GM04504 (cell line): ENCODE data around the gene GPX3.

Source experiments
- DNase-seq: peaks from one replicate; pipeline ENCODE4 v3.0.0-alpha.2; 2012; ENCODE audit warnings: low read depth

GPX3 gene

DNA sequence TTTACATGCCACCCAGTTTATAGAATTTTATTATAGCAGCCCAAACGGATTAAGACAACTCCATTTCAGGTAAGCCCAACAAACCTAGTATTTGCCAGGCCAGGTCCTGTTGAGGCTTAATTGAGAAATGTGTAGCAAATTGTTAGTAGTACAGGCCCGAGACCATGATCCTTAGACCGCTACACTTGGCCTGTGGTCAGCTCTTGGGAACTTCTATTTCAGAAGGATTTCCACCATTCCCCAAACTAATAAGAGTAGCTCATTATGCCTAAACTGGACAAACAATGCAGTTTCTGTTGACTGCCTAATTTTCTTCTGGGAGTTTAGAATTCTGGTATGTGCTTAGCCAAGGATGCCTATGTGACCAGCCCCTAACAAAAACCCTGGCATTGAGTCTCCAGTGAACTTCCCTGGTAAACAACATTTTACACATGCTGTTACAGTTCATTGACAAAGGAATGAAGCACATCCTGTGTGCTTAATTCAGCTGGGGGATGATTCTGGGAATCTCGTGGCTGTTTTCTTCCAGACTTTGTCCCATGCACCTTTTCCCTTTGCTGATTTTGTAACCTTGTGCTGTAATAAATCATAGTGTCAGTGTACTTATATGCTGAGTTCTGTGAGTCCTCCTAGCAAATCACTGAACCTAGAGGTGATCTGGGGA is 5.6 kb upstream of the GPX3 start:
- no peak for DNase-seq

GRCh38 chr5:151015974-151016587 is 4.3 kb upstream of the GPX3 start:
- no peak for DNase-seq

DNA sequence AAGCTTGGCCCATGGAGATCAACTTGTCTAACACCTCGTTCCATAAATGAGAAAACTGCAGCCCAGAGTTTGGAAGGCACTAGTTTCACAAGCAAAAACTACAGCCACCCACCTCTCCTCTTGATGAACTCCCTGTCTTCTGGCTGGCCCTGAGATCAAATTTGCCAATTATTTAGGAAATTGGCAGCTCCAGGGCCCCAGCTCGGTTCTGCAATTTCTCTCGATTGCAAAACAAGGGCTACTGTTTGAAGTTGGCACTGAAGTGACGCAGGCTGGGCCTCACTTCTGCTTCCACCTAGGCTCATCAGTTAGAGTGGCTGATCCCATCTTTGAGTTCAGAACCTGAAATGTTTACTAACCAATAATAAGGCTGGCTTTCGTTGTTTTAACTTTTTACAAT is 3.7 kb upstream of the GPX3 start:
- DNase-seq: no peak

DNA sequence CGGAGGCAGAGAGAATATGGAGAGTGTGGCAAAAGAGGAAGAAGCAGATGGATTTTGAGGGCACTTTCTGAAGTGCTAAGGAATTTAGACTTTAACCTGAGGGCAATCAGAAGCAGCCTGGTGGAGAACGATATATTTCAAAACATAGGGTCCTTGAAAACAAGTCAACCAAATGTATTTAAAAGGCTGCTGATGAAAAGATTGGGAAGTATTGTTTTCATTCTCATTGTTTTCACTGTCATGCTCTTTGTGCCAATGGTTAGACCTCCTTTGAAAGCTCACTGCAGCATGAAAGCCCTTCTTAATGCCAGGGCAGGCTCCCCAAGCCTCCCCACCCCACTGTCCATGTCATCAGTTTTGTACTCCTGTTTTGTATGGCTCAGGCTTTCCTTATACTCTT is 2.5 kb upstream of the GPX3 start:
- DNase-seq: no peak

DNA sequence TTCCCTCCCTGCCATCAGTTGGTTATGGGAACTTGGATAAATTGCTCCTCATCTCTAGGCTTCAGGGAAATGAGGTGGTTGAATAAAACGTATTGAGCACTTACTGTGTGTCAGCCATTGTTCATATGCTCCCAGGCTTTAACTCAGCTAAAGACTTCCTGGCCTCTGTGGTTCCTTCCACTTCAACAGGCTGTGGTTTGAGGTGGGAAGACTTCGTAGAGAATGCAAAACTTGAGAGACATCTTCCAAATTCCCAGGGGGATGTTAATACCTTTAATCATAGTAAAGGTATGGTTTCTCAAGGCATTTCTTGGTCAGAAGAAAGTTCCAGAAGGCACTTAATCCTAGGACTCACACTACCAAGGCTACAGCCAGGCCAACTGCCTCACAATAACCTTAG is 1.5 kb upstream of the GPX3 start:
- no peak for DNase-seq

GRCh38 chr5:151019331-151019730 is 1.1 kb upstream of the GPX3 start:
- DNase-seq: no peak

- no peak for DNase-seq
Measured at GRCh38 chr5:151021746-151022145, 1.4 kb downstream of the GPX3 start.

- DNase-seq: no peak
Measured at GRCh38 chr5:151022511-151023018, 2.2 kb downstream of the GPX3 start.

GRCh38 chr5:151023047-151023615 is 2.7 kb downstream of the GPX3 start:
- no peak for DNase-seq

GRCh38 chr5:151023651-151024050 is 3.3 kb downstream of the GPX3 start:
- DNase-seq: no peak

DNA sequence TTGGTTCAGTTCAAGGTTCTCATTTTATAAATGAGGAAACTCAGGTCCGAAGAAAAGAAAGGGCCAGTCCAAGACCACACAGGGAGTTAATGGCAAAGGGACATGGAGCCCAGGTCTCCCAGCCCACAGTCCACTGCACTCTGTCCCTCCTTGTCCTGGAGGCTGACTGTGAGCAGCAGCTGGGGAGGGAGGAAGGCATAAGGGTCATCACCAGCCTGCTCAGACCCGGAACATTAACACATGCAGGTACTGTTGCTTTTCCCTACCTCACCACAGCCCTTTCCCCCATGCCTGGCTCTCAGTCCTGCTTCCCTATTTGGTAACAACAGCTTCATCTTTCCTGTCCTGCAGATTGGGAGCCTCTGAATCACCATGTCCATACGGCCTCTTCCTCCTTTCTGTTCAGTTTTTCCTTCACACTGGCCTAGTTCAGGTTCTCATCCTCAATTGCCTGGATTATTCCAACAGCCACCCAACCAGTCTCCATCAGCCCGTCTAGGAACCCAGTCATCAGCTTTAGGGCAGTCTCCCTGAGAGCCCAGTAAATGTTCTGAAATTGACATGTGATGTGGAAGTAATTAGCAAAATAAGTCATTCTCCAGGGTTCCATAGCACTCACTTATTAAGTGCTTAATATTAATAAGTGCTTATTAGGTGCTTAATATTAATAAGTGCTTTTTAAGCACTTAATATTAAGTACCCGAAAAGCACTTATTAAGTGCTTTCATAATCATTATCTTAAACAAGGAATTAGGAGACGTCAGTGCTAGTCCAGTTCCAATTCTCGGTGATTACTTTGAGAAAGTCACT is 4.3 kb downstream of the GPX3 start:
- DNase-seq: no peak

DNA sequence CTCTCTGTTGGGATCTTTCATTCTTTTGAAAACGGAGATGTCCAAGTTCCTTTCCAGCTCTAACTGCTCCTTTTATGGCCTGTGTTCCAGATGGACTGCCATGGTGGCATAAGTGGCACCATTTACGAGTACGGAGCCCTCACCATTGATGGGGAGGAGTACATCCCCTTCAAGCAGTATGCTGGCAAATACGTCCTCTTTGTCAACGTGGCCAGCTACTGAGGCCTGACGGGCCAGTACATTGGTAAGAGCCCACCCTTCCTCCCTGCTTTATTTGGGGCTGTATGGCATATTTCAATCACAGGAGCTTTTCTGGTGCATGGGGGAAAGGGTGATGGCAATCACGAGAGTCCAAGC is 4.8 kb downstream of the GPX3 start:
- DNase-seq: no peak

- DNase-seq: no peak
Measured at GRCh38 chr5:151026088-151026487, 5.7 kb downstream of the GPX3 start.

DNA sequence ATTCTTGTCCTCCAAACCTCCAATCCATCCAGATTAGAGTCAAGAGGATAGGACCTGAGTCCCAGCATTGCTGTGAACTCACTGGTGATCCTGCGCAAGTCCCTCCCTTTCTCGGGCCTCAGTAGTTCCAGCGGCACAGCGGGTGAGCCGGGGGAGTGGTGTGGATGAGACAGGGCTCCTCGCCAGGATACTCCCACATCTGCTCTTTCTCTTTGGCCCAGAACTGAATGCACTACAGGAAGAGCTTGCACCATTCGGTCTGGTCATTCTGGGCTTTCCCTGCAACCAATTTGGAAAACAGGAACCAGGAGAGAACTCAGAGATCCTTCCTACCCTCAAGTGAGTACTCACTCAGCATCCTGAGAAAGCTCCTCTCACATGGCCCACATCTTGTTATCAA is 6.3 kb downstream of the GPX3 start:
- no peak for DNase-seq

DNA sequence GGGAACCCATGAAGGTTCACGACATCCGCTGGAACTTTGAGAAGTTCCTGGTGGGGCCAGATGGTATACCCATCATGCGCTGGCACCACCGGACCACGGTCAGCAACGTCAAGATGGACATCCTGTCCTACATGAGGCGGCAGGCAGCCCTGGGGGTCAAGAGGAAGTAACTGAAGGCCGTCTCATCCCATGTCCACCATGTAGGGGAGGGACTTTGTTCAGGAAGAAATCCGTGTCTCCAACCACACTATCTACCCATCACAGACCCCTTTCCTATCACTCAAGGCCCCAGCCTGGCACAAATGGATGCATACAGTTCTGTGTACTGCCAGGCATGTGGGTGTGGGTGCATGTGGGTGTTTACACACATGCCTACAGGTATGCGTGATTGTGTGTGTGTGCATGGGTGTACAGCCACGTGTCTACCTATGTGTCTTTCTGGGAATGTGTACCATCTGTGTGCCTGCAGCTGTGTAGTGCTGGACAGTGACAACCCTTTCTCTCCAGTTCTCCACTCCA is 7.6 kb downstream of the GPX3 start:
- DNase-seq: no peak

GRCh38 chr5:151028717-151029116 is 8.3 kb downstream of the GPX3 start:
- no peak for DNase-seq

DNA sequence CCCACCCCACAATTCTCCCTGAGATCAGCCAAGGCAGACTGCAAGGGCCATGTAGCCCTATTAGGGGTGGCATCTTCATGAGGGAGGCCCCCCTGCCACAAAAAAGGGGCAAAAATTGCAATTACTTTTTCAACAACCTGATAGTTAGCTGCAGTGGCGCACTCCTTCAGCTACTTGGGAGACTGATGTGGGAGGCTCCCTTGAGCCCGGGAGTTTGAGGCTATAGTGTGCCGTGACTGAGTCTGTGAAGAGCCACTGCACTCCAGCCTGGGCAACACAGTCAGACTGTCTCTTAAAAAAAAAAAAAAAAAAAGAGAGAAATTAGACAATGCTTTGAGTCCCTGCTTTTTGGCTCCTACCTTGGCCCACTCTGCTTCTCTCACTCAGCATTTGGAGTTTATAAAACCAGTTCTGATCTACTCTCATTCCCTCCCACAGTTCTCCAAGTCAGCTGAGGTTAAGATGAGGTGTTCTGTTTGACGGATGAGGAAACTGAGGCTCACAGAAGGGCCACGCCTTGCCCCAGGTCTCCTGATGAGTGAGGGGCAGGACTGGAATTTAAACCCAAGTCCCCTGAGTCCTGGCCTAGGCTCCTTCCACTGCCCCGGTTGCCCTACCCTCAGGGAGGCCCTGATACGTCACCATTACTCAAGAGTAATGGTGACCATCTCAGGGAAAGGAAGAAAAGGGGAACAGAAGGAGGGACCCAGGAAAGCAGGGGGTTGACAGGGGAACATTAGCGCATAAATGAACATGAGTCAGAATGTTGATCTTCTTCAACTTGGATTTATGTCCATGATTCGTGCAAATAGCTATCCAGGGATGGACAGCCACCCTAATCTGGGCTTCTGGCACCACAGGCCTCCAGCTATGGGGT is 9.0 kb downstream of the GPX3 start:
- no peak for DNase-seq

DNA sequence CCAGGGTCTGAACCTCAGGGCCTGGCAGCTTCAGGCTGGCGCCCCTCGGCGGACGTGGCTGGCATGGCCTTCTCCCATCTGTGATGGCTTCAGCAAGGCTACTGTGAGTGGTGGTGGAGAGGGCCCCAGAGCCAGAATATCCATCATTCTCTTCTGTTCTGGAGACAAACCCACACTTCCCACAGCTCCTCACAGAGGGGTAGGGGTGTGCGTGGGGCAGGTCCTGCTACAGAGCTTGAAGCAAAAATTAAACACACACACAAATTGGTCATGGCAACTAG is 9.6 kb downstream of the GPX3 start:
- no peak for DNase-seq

- no peak for DNase-seq
Measured at GRCh38 chr5:151030379-151030778, 10.0 kb downstream of the GPX3 start.

DNA sequence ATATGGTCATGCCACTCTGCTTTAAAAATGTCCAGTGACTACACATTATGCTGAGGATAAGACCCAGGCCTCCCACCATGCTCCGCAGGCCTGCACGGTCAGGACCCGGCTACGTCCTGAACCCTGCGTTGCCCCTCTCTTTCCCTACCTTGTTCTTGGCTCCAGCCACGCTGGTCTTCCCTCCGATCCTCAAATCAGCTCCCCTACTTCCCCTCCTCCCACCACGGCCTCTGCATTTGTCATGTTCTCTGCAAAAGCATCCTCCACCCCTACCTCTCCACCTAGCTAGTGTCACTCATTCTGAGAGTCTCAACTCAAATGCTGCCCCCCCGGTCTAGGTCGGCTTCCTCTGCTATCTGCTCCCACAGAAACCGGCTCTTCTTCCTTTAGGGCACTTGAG is 11.2 kb downstream of the GPX3 start:
- DNase-seq: no peak

DNA sequence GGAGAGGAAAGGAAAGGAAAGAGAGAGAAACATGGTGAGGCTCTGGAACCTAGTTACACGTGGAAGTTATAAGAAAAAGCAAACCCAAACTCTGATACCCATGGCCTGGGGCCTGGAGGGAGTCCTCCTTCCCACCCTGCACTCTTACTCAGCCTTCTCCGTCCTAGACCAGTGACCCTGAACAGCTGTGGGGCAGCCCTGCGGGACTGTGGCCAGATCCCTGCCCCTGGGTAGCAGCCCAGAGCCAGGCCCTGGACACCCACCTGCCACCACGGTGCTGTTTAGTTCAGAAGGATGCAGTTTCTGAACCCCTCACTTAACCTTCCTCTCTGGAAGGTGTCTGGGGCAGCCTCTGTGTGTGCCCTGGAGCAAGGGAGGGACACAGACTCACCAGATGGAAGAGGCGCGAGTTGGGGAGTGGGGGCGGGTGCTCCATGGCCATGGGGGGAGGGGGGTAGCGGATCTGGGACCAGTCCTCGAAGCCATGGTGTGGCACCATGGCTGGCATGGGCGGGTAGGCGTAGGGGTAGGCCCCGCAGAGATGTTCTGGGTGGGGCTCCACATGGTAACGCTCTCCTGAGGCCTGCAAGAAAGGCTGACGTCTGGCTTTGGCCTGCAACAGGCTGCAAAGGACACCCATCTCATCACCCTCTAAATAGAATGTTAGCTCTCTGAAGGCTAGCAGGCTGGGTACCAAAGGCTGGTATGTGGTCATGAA is 13.0 kb downstream of the GPX3 start:
- no peak for DNase-seq
